H1 (cell line): ENCODE measurements around the gene RERE. TPM values are rescaled to one million over a fixed set of nuclear protein-coding genes. Genes with fewer than 3 reads are reported as not detected.

Experiments
- ASH2L ChIP-seq: fragments of 200-600, 300-600 bp; sonication (generic); IDR thresholded peaks from one replicate; pipeline ENCODE4 v1.7.1; 2017; ENCODE audit warnings: low read length
- EGR1 ChIP-seq: IDR thresholded peaks from 2 replicates; pipeline ENCODE4 v1.6.1; 2011; ENCODE audit warnings: low read depth, low read length, borderline replicate concordance
- SIRT6 ChIP-seq: IDR thresholded peaks from one replicate; pipeline ENCODE4 v1.7.1; 2012; ENCODE audit warnings: low read length, inconsistent platforms
- SP2 ChIP-seq: IDR thresholded peaks from 2 replicates; pipeline ENCODE4 v1.6.1; 2012; ENCODE audit warnings: mild to moderate bottlenecking, low read length, inconsistent platforms
- polyA plus RNA-seq, 7 experiments: library from polyadenylated mRNA; depleted of rRNA in 3 of 7; stranded (reverse) in 5 of 7; unstranded in 2 of 7; fragments of >200 nt in 5 of 7; fragments of 200-250 nt in 2 of 7; gene quantifications; 1 replicate in 5 of 7; 2 replicates in 1 of 7; 4 replicates in 1 of 7; pipeline versions ENCODE4 v1.2.1 to v1.2.3, GENCODE V29; 2011 to 2013; ENCODE audit warnings: missing spikeins in 2 of 7, mixed read lengths in 2 of 7
- total RNA-seq: library from RNA; stranded (reverse); fragmentation: NEBNext Ultra II Directional; extraction: Animal tissue kit (Norgen Biotek cat#: 25700); gene quantifications from 2 replicates; pipeline ENCODE4 v1.2.1, GENCODE V29; 2021

RERE gene
- total and polyA plus RNA-seq, 2 of the 8 experiments (the other 6 are each of a cell fraction or from before 2014, with no cell fraction given), result 15.3 to 142 TPM

DNA sequence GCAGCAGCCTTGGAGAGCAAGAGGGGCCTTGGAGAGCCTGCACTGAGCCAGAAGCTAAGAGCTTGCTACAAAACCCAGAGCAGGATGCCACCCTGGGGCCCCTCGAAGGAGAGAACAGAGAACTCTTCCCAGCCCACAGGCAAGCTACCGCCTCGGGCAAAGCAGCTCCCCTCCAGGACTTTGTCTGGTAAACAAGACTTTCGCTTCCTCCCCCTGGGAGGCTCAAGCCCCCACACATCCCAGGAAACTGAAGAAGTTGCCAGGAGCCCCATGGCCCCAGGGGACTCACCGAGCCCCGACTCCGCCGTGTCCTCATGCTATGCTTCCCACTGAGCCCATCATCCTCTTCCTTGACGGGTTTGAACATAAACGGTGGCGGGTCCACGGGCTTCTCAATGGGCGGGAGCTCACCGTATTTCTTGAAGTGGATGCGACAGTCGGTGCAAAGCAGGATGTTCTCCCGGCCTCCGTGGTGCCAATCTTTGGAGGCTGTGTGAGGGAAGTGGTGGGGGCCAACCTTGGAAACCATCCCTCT, 453.6 kb downstream of the RERE start (continued):
- no peak for TF ChIP-seq SIRT6
- no peak for TF ChIP-seq ASH2L
- no peak for TF ChIP-seq SP2
- no peak for TF ChIP-seq EGR1
- TF ChIP-seq, all 59 proteins: peak for 0
